ENCODE data around the gene KRTAP6-2.

The KRTAP6-2 gene, protein sequence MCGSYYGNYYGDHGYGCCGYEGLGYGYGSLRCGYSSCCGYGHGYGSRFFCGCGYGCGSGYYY
- total RNA-seq, result 0 reads per million in 9 experiments

- no peak for ATAC-seq (replicated peaks)
- no peaks in the 10 kb centered on the region for H3K36me3 Mint-ChIP-seq (ENCODE audit: insufficient read depth)
- DNase-seq, result no peak
- no peak within 1 kb of the TSS for H3K4me3 Mint-ChIP-seq
- no peaks in the 10 kb centered on the region for H3K4me1 Mint-ChIP-seq (ENCODE audit: low read depth in 2 of 2)
- no peak within 1 kb of the TSS for H3K27ac Mint-ChIP-seq
- H3K27me3 Mint-ChIP-seq, result no peaks in the 10 kb centered on the region
- H3K9me3 Mint-ChIP-seq, result peaks cover 5 to 12% of the 10 kb centered on the region in 2 donors
Observed at GRCh38 chr21:30598802-30599201, at the start of gene KRTAP6-2. Gene KRTAP6-2 (minus strand): TSS chr21:30598902. CDS start chr21:30598874, 28 bp downstream.

DNA sequence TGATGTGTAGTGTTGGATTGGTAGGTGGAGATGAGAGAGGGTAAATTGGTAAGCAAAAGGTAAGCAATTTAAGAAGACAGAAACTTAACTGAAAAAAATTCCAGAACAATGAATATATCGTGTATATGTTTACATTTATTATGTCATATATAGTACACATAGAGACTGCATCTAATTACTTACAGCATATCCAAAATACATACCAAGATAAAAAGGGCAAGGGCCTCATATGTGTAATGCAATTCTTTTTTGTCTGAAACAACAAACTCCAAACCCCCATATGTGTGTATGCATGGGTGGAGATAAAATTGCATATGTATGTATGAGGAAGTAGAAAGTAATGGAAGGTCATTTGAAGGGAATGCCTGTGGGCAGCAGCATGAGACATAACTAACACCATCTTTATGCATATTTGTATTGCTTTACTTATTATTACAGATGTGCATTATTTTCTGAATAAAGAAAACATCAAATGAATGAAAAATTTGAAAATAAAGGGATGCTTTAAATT is 48.3 kb upstream of the KRTAP6-2 start:
- no peak for ATAC-seq (replicated peaks)
- H3K4me3 Mint-ChIP-seq, result no peak overlapping the region

DNA sequence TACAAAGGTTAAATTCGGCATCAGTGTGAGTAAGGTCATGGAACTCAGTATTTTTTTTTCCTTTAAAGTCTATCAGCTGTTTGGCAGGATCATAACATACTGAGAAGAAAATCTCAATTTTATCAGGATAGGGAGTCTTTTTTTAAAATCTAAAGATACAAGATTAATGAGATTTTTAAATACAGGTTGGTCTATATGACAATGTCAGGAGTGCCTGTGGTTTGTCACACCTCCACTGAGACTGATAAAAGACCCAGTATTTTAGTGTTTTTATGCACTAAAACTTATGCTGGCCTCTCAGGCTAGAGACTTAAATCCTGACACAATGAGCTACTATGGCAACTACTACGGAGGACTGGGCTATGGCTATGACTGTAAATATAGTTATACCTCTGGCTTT is 43.9 kb upstream of the KRTAP6-2 start, which contains the start of gene KRTAP20-3:
TSS of gene KRTAP20-3 (plus strand) at position 301 of the 400 bp plus-strand sequence.
- Mint-ChIP-seq H3K4me1 (ENCODE audit: low read depth in 2 of 2) (no peaks in the 10 kb centered on the region), H3K9me3 (peaks cover 0 to 5% of the 10 kb centered on the region in 2 donors), H3K4me3 (no peak within 1 kb of the TSS), H3K27me3 (no peaks in the 10 kb centered on the region), H3K36me3 (ENCODE audit: insufficient read depth) (no peaks in the 10 kb centered on the region), H3K27ac (no peak within 1 kb of the TSS)
- no peak for ATAC-seq (replicated peaks)
- no peak for DNase-seq

More for the DNA sequence above, 48.3 kb upstream of the KRTAP6-2 start:
- Mint-ChIP-seq H3K9me3 (peaks cover 5 to 6% of the 10 kb centered on the region in 2 donors), H3K27ac (no peak overlapping the region), H3K4me1 (ENCODE audit: low read depth in 2 of 2) (no peaks in the 10 kb centered on the region), H3K36me3 (ENCODE audit: insufficient read depth) (no peaks in the 10 kb centered on the region), H3K27me3 (no peaks in the 10 kb centered on the region)
- no peak for DNase-seq

DNA sequence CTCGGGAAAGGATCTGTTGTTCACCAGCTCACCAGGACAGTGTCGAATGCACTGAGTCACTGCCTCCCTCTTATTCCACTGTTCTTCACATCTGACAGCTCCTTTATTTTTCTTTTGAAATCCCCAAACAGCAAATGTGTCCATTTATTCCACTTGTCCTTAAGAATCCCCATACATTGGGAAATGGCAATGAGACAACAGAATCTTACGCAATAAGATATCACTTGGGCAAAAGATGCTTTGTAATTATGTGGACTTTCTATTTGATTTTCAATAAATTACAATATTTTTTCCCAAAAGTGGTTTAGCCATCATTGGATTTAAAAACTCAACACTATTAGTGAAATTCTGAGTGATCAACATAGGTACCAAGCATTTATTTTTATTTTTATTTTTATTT is 40.0 kb upstream of the KRTAP6-2 start:
- Mint-ChIP-seq H3K9me3 (peaks cover 0 to 1% of the 10 kb centered on the region in 2 donors), H3K4me1 (ENCODE audit: low read depth in 2 of 2) (no peaks in the 10 kb centered on the region), H3K27me3 (no peaks in the 10 kb centered on the region), H3K4me3 (no peak overlapping the region), H3K36me3 (ENCODE audit: insufficient read depth) (no peaks in the 10 kb centered on the region), H3K27ac (no peak overlapping the region)
- DNase-seq (no peak), ATAC-seq (replicated peaks) (no peak)

DNA sequence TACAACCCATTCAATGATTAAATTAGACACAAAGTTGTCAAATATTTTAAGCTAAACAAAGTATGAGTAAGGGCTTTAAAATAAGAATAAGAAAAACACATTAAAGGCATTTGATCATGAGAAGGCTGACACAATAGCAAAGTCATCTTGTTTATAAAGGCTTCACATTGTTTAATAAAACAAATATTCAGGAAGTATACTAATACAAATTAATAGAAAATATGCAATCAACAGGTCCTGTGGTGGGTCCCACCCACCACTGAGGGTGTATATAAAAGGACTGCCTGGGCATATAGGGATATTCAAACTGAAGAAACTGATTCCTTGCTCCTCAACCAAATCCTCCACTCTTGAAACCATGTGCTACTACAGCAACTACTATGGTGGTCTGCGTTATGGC is 36.2 kb upstream of the KRTAP6-2 start, which contains the start of gene KRTAP20-2:
TSS of gene KRTAP20-2 (plus strand) at position 301 of the 400 bp plus-strand sequence. CDS start at position 359, 58 bp downstream.
- Mint-ChIP-seq H3K27ac (no peak within 1 kb of the TSS), H3K36me3 (ENCODE audit: insufficient read depth) (no peaks in the 10 kb centered on the region), H3K4me1 (ENCODE audit: low read depth in 2 of 2) (no peaks in the 10 kb centered on the region), H3K4me3 (no peak within 1 kb of the TSS), H3K9me3 (peaks cover 0 to 1% of the 10 kb centered on the region in 2 donors), H3K27me3 (no peaks in the 10 kb centered on the region)
- ATAC-seq (replicated peaks), result no peak
- no peak for DNase-seq

DNA sequence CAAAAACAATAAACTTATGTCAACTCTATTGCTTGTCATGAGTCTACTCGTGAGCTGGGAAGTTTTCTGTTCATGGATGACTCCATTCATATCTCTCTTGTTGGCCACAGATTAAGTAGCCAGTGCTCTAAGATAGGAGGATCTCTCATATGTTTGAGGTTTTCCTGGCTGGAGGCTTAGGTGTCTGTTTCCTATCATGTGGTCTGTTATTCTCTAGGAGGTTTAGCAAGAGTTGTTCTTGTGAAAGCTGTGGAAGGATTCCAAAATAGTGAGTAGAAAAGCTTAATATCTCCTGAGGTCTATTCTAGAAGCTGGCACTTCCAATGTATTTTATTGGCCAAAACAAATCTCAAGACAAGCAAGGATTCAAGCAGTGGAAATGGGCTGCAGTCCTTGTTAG is 30.5 kb upstream of the KRTAP6-2 start:
- Mint-ChIP-seq H3K36me3 (ENCODE audit: insufficient read depth) (no peaks in the 10 kb centered on the region), H3K4me3 (no peak overlapping the region), H3K9me3 (peaks cover 0 to 4% of the 10 kb centered on the region in 2 donors), H3K27me3 (no peaks in the 10 kb centered on the region), H3K4me1 (ENCODE audit: low read depth in 2 of 2) (no peaks in the 10 kb centered on the region), H3K27ac (no peak overlapping the region)
- ATAC-seq (replicated peaks) (no peak), DNase-seq (no peak)

DNA sequence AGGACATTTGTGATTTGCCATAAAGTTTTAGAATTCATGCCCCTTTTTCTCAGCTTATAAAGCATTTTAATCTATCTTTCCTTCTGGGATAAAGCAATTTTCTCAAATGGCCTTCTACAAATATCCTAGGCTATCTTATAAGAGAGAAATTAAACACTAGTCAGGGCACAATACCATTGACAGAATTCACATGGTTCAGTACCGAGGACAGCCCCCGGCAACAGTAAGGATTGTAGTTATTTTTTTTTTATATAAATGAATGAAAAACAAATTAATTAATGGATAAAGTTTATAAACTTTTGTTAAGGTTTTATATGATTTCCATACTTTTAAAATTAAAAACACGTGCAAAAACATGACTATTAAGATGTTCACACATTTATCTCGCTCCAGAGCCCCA is 29.4 kb upstream of the KRTAP6-2 start:
- H3K4me3 Mint-ChIP-seq, result no peak overlapping the region
- ATAC-seq (replicated peaks), result no peak
- H3K4me1 Mint-ChIP-seq (ENCODE audit: low read depth in 2 of 2), result no peaks in the 10 kb centered on the region
- no peak for DNase-seq
- no peak overlapping the region for H3K27ac Mint-ChIP-seq
- no peaks in the 10 kb centered on the region for H3K27me3 Mint-ChIP-seq
- H3K9me3 Mint-ChIP-seq, result peaks cover 0 to 4% of the 10 kb centered on the region in 2 donors
- H3K36me3 Mint-ChIP-seq (ENCODE audit: insufficient read depth), result no peaks in the 10 kb centered on the region

DNA sequence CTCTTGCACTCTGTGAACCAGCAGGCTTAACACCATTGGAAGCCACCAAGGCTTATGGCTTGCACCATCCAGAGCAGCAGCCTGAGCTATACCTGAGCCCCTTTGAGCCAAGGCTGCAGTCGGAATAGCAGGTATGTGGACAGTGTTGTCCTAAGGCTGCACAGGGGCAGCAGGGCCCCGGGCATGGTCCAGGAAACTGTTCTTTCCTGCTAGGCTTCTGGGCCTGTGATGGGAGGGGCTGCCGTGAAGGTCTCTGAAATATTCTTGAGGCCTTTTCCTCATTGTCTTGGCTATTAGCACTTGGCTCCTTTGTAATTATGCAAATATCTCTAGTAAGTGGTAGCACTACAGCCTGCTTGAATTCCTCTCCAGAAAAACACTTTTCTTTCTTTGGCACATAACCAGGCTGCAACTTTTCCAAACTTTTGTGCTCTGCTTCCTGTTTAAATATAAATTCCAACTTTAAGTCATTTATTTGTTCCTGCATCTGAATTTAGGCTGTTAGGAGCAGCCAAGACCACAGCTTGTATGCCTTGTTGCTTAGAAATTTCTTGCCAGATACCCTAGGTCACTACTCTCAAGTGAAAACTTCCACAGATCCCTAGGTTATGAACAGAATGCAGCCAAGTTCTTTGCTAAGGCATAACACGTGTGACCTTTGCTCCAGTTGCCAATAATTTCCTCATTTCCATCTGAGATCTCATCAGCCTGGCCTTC is 26.9 kb upstream of the KRTAP6-2 start:
- Mint-ChIP-seq H3K27me3 (no peaks in the 10 kb centered on the region), H3K27ac (no peak overlapping the region), H3K36me3 (ENCODE audit: insufficient read depth) (no peaks in the 10 kb centered on the region), H3K9me3 (peaks cover 0 to 4% of the 10 kb centered on the region in 2 donors), H3K4me1 (ENCODE audit: low read depth in 2 of 2) (no peaks in the 10 kb centered on the region), H3K4me3 (no peak overlapping the region)
- ATAC-seq (replicated peaks), result no peak
- DNase-seq, result no peak

- Mint-ChIP-seq H3K4me1 (ENCODE audit: low read depth in 2 of 2) (no peaks in the 10 kb centered on the region), H3K27ac (no peak overlapping the region), H3K36me3 (ENCODE audit: insufficient read depth) (no peaks in the 10 kb centered on the region)
Observed at GRCh38 chr21:30623362-30623761, 24.7 kb upstream of the KRTAP6-2 start.

GRCh38 chr21:30620522-30620921 is 21.8 kb upstream of the KRTAP6-2 start, which contains the start of gene KRTAP20-4:
Gene KRTAP20-4 (plus strand): TSS chr21:30620627.
- Mint-ChIP-seq H3K36me3 (ENCODE audit: insufficient read depth) (no peaks in the 10 kb centered on the region), H3K27ac (no peak within 1 kb of the TSS), H3K27me3 (no peaks in the 10 kb centered on the region), H3K4me3 (no peak within 1 kb of the TSS), H3K4me1 (ENCODE audit: low read depth in 2 of 2) (no peaks in the 10 kb centered on the region), H3K9me3 (no peaks in the 10 kb centered on the region)
- DNase-seq, result no peak
- no peak for ATAC-seq (replicated peaks)

More at GRCh38 chr21:30623362-30623761, 24.7 kb upstream of the KRTAP6-2 start:
- H3K4me3 Mint-ChIP-seq, result no peak overlapping the region
- H3K27me3 Mint-ChIP-seq, result no peaks in the 10 kb centered on the region
- peaks cover 0 to 3% of the 10 kb centered on the region in 2 donors for H3K9me3 Mint-ChIP-seq
- DNase-seq (no peak), ATAC-seq (replicated peaks) (no peak)

- no peak overlapping the region for H3K4me3 Mint-ChIP-seq
- no peak overlapping the region for H3K27ac Mint-ChIP-seq
- no peaks in the 10 kb centered on the region for H3K4me1 Mint-ChIP-seq (ENCODE audit: low read depth in 2 of 2)
- no peaks in the 10 kb centered on the region for H3K9me3 Mint-ChIP-seq
- no peak for DNase-seq
- H3K36me3 Mint-ChIP-seq (ENCODE audit: insufficient read depth), result no peaks in the 10 kb centered on the region
- ATAC-seq (replicated peaks), result no peak
- no peaks in the 10 kb centered on the region for H3K27me3 Mint-ChIP-seq
Observed at GRCh38 chr21:30620080-30620479, 21.4 kb upstream of the KRTAP6-2 start.

- H3K27me3 Mint-ChIP-seq, result no peaks in the 10 kb centered on the region
- no peaks in the 10 kb centered on the region for H3K4me1 Mint-ChIP-seq (ENCODE audit: low read depth in 2 of 2)
- peaks cover 0 to 1% of the 10 kb centered on the region in 2 donors for H3K9me3 Mint-ChIP-seq
- H3K36me3 Mint-ChIP-seq (ENCODE audit: insufficient read depth), result no peaks in the 10 kb centered on the region
- no peak for DNase-seq
- H3K27ac Mint-ChIP-seq, result no peak within 1 kb of the TSS
- no peak for ATAC-seq (replicated peaks)
- no peak within 1 kb of the TSS for H3K4me3 Mint-ChIP-seq
Observed at GRCh38 chr21:30616125-30616524, 17.4 kb upstream of the KRTAP6-2 start, which contains the start of gene KRTAP20-1. Gene KRTAP20-1 (plus strand): TSS chr21:30616425. CDS start chr21:30616455, 30 bp downstream.

- no peak for DNase-seq
- no peaks in the 10 kb centered on the region for H3K36me3 Mint-ChIP-seq (ENCODE audit: insufficient read depth)
- ATAC-seq (replicated peaks), result no peak
- H3K27me3 Mint-ChIP-seq, result no peaks in the 10 kb centered on the region
- no peak overlapping the region for H3K4me3 Mint-ChIP-seq
- no peaks in the 10 kb centered on the region for H3K4me1 Mint-ChIP-seq (ENCODE audit: low read depth in 2 of 2)
- H3K9me3 Mint-ChIP-seq, result peaks cover 0 to 1% of the 10 kb centered on the region in 2 donors
- H3K27ac Mint-ChIP-seq, result no peak overlapping the region
Observed at GRCh38 chr21:30615199-30615598, 16.5 kb upstream of the KRTAP6-2 start.

DNA sequence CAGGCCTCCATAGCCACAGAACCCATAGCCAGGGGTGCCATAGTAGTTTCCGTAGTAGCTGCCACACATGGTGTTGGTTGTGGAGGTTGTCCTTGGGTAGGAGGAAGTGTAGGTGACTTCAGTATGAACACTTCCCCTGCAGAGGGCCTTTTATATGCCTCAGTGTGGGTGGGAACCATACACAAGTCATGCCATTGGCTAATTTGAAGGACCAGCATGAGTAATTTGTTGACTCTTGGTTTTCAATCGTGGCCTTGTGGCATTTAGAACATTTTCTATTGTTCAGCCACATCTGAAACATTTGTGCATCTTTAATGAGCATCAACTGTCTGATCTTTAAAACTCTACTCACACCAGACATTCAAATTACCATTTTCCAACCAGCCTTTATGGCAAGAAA is 15.1 kb upstream of the KRTAP6-2 start, which contains the start of gene KRTAP6-1:
TSS of gene KRTAP6-1 (minus strand) at position 95 of the 400 bp plus-strand sequence. CDS start at position 69, 26 bp downstream.
- Mint-ChIP-seq H3K4me1 (ENCODE audit: low read depth in 2 of 2) (no peaks in the 10 kb centered on the region), H3K9me3 (peaks cover 0 to 1% of the 10 kb centered on the region in 2 donors), H3K36me3 (ENCODE audit: insufficient read depth) (no peaks in the 10 kb centered on the region), H3K27me3 (no peaks in the 10 kb centered on the region), H3K4me3 (no peak within 1 kb of the TSS), H3K27ac (no peak within 1 kb of the TSS)
- DNase-seq, result no peak
- ATAC-seq (replicated peaks), result no peak
